NCI-H2196 (cell line): Measurements from ENCODE around the gene TRAM2.

Experiments used
- DNase-seq: peaks from one replicate; lab custom pipeline; 2025; ENCODE audit not compliant: unreplicated experiment; lab: John Stamatoyannopoulos, UW

Gene TRAM2

DNA sequence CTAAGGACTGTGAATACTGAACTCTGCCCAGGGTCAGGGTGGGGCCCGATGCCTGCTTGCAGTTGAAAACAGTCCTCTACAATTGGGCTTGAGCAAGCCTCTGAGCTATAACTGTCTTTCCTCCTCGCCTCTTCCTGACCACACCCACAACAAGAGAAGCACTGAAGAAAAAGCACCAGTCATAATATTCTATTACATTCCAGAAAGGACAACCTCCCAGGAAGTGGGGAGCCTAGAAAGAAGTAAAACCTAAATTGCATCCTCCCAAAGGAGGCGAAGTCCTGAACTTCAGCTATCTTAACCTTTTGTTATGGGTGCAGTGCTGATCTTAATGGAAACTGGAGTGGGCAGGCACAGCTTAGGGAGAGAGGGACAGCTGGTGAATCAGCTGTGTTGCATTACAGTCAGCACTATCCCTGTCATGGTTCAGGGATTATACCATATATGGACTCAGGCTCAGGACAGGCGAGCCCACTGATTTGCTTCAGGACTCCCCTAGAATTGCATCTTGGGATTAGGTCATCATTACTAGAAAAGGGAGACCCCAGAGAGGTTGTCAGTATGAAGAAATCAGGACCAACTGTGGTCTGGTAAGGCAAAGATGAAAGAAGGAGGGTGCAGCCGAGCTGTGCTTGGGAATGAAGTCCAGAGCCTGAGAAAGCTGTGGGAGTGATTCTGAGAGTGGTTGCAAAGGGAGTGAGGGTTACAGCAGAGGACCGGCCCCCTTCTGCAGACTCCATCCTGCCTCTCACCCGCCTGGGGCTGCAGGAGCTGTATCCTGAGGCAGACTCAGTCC lies 18.3 kb upstream of the TRAM2 start:
- DNase-seq, result no peak

DNA sequence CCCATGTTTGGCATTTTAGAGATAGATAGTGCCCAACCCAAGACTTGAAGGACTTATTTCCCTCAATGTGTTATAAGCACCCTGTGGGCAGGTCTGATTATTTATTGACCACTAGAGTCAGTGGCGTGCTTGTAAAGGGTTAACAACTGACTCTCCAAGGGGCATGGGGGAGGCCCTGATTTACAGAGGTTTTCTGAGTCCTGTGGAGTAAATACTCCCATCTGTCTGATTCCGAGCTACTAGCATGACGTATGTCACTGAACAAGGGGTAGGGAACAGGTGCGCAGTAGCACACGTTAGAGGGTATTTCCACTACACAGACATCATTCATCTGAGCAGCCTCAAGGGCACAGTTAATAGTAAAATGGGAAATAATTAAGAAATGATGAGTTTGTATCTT lies 17.4 kb upstream of the TRAM2 start:
- DNase-seq, result no peak

DNA sequence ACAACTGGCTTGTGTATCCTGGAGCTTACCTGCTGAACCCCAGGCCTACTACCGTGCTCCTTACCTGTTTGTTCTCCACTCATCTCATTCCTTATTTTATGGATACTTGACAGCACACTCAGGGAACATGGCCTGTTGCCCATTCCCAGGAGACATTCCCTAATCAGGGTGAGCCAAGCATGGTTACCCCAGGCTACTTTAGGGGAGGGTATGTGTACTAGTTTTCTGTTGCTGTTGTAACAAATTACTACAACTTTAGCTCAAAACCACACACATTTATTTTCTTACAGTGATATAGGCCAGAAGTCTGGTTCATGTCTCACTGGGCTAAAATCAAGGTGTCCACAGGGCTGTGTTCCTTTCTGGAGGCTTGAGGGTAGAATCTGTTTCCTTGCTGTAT lies 15.0 kb upstream of the TRAM2 start:
- no peak for DNase-seq

DNA sequence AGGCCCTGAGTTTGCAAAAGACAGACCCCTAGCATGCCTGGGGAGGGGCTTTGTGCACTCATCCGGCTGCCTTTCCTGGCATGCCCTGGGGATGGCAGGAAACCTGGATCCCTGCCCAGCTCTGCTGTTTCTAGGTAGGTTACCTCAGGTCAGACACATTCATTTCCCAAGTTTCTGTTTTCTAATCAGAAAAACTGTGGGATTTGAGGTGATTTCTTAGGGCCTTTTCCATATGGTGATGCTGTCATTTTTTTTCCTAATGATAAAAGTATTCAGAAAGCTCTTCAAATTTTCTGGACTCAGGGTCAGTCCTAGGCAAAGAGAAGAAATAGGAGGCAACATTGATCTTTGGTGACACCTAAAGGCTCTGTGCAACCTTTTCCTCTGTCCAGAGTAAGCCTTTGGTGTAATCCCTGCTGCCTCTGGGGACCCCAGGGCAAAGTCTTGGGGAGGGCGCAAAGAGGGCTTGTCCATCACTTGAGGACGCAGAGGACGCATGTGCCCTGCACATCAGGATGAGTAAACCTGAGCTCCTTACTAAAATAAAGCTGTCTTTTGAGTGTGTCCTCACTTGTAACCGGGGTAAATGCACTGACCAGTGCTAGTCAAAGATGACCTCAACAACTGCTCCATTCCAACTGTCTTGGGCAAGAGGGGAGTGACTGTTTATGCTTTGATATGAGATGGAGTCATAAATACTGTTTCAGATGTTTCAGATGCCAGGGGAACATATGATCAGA lies 13.5 kb upstream of the TRAM2 start:
- peak; percentile 24 for DNase-seq

DNA sequence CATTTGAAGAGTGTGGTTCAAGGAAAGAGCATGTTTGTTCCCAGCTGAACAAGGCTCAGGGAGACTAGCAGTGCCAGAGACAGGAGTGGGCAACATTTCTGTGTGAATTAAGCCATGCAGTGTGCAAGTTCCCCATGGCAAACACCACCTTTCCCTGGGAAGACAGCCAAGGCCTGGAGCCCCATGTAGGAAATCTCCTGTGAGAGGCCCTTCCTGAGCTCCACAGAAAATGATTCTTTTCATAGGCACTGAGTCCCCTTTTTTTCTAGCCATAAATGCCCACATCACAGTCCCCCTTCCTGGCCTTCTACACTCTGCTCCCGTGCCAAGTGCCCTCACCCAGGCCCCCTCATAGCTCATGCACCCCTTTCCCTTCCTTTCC lies 11.8 kb upstream of the TRAM2 start:
- no peak for DNase-seq

DNA sequence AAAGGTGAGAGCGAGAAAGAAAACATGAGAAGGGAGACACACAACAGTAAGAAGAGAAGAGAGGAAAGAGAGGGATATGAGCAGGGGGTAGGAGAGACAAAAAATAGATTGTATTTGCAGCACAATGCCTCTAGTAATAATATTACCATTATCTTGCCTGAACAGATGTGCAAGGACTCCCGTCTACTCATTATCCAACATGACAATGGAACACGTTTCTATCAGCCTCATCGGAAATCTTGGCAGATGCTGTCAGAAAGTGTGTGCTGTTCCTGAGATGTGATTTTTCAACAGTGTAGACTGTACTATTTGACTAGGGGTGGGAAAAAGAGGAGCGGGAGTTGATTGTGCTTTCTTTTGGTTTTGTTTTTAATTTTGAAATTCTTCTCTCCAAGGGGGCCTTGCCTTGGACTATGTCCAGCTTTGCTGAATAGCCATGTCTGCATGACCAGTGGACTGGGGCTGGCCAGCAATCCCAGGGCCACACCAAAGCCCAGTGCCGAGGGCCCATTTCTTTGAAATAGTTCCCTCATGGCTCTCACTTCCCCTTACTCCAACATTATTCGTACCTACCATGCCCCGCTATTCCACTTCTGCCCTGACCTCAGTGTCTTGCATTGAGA lies 11.3 kb upstream of the TRAM2 start:
- no peak for DNase-seq

DNA sequence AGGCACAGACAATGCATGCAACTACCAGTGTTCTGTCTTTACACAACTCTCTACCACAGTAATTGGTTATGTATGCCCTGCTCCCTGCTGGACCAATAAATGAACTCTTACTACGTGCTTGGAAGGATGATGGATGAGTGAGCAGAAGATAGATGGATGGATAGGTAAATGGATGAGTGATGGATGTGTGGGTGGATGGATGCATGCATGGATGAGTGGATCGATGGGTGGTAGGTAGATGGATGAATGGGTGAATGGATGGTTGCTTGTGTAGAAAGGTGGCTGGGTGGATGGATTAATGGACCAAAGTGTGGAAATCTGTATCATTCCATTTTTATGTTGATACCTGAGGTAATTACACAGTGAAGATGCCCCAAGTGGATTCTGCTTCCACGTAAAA lies 10.1 kb upstream of the TRAM2 start:
- no peak for DNase-seq

DNA sequence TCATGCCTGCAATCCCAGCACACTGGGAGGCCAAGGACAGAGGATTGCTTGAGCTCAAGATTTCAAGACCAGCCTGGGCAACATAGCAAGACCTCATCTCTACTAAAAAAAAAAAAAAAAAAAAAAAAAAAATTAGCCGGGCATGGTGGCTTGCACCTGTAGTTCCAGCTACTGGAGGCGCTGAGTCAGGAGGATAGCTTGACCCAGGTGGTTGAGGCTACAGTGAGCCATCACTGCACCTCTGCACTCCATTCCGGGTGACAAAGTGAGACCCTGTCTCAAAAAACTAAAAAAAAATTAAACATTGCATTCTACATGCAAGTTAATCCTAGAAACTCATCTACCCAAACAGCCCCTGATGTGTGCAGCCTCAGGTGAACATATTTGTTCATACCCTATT lies 7.3 kb upstream of the TRAM2 start:
- no peak for DNase-seq

DNA sequence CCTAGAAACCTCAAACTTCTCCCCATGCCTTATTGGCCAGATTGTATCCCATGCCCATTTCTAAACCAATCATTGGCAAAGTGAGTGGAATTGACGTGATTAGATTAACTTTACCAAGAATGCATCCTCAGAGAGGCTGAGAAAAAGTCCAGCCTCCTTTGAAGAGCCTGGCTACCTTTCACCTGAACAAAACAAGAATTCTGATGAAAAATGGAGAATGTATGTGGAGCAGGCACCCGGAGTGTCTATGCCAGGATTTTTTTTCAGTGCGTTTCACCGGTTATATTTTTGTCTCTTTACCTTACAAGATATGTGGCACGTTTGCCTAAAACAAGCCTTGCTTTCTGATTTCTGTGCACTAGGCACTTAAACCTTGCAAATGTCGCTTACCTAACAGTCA lies 6.1 kb upstream of the TRAM2 start:
- DNase-seq, result no peak

DNA sequence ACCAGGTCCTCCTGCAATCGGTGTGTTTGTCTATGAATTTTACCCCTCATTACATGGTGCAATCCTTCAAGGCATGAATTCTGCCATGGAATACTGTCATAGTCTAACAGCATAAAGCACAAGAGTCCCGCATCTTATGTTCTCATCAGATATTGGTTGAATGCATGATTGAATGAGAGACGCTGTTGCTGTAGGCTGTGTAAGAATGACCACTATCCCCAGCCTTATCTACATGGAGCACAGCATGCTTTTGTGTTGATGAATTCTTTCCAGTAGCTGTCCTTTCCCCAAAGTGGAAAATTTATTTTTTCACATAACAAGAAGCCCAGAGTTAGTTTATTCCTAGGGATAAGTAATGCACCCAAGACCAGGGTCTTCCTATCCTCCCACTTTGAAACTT lies 5.6 kb upstream of the TRAM2 start:
- DNase-seq, result no peak

DNA sequence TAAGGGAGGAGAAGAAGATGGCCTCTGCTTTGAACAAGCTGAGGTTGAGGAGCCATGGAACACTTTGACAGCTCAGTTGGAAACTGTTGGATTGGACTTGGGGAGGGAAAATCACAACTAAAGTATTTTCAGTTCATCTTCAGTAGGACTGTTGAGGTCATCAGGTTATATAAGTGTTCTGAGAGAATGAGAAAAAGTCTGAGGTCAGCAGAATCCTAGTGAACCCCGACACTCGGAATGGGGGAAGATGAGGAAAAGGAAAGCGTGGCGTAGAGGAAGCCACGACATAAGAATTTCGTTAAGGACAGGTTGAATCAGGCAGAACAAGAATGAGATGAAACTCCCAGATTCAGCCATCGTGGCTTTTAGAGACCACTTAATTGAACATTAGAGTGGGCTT lies 4.0 kb upstream of the TRAM2 start:
- DNase-seq, result no peak

DNA sequence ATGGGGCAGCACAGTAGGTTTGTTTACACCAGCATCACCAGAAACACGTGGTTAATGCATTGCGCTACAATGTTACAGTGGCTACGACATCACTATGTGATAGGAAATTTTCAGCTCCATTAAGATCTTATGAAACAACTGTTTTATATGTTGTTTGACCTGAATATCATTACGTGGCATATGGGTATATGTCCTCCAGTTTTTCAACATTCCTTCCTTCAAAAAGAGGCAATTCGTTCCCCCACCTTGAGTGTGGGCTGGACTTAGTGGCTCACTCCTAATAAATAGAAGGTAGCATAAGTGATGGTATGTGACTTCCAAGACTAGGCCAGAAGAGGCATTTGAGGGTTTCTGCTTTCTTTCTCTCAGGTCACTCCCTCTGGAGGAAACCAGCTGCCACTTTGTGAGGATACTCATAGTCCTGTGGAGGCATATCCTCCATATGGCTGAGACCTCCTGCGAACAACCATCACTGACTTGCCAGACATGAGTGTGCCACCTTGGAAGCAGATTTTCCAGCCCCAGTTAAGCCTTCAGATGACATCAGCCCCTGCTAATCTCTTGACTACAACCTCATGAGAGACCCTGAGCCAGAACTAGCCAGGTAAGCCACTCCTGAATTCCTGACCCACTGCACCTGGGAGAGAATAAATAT lies 2.3 kb upstream of the TRAM2 start:
- DNase-seq, result no peak

DNA sequence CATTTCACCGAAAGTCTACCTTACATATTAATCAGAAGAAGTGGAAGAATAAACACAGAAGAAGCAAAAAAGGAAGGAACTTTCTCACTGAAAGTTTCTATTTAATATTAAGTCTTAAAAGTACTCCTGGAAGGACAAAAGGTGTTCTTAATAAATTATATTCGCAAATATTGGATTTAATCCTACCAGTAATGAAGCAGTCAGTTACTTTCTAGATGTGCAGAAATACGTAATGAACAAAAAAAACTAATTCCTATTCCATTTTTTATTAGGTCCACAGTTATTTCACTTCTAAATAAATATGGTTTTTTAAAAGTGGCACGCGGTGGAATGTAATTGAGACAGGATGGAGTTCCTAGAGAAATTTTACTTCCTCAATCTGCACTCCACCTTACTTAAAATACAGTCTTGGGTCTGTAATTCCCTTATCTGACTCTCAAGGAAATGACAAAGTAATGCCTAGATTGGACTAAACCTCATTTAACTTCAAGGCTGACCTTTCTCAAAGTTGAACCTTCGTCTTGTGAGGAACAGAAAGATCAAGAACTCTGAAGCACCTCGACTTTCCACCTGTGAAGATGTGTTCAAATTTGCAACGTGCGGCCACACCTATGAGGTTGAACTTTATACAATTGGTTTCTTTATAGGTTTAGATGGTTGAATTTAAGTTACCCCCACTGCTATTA lies 1.1 kb upstream of the TRAM2 start:
- DNase-seq, result no peak

DNA sequence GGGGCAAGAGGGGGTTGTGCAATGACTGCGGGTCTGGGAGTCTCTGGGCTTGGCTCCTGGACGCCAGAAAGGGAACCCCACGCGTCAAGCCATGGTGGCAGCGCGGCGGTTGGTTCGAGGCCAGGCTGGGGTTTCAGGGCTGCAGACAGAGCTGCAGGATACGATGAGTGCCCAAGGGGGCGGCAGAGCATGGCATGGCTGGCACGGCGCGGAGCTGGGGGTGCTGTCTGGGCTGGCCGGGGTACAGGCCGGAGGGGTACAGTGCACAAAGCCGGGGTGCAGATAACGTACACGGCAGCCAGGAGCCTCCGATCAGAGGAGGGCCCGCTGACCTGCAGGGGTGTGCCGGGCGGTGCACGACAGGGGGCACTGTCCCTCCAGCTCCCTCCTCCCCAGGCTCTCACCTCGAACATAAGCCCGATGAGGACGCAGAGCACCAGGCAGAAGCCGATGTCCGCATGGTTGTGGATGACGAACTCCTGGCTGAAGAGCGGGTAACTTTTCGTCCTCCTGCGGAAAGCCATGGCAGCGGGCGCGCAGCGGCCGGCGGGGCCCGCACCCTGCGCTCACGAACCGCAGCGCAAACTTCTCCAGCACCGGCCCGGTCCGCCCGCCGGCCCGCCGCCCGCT lies 353 bp downstream of the TRAM2 start:
- DNase-seq, result peak; percentile 60

DNA sequence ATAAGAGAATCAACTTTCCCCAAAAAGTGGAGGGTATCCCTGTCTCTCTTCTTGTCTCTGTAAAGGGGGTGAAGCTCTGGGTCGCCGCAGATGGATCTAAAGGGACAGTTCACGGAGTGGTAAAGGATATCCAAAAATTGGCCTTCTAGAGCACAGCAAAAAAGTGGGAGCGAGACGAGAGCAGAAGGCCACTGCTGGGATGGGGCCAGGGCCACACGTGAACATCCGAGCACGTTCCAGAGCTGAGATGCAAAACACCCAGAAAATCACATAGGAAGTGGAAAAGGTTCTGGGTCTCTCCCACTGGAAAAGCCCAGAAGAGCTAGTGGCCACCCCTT lies 837 bp downstream of the TRAM2 start:
- no peak for DNase-seq

DNA sequence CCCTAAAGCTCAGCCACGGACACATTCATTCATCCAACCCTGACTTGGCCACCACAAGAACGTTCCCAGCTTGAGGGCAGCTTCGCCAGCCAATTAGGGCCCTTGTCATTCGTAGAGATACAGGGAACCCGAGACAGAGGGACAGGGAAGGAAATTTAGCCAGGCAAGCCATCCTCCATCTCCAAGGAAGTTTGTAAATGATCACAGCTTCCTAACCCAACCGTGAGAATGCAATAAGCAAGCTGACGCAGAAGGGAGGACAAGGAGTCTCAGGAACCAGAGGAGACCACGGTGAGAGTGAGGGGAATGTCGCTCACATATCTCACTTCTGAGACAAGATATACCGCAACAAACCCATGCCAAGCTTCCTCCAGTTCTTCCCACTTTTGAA lies 1.4 kb downstream of the TRAM2 start:
- no peak for DNase-seq

DNA sequence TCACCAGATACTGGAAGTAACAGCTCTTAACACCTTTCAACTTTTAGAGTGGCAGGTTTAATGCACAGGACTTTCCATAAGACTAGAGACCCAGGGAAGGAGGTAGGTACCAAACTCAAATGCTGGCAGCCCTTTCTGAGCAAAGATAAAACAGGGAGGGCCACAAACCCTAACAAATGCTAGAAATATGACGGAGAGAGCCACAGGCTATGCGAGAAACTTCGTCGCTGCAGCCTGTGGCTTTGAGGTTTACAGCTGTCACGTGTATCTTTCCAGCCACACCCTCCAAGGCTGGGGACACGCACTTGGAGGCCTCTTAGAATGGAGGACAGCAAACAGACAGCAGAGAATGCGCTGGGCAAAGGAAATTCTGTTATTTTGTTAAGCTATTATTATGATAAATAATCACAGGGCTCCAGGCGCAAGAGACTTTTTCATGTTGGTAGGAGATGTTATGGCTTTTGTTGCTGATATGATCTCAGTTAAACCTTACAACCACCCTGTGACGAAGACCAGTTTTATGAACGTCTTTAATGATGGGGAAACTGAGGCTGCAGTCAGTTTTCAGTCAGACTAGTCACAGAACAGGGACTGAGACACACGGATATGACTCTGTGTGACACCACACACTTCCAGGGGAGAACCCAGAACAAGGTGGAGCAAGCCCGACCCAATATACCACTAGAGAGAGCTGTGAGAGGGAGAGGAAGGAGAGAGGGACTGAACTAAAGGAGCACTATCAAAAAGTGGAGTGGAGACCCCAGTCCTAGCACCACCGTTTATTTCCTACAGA lies 2.0 kb downstream of the TRAM2 start:
- no peak for DNase-seq

DNA sequence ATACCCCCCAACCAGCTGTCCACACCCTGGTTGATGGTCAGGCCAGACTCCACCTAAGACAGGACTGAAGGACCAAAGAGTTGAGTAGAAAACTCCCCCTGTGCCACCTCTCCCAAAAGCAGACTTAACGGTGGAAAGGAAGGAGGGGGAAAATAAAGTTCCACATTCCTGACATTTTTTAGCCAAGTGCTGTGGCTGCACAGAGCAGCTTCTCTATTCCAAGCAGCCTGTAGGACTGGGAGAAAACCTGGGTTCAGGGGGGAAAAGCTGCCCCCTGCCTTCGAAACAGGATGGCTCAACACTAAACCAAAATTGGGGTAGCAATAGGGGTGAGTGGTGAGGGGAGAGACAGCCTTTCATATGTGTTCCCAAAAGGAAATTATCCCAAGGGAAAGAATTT lies 3.6 kb downstream of the TRAM2 start:
- DNase-seq, result no peak

DNA sequence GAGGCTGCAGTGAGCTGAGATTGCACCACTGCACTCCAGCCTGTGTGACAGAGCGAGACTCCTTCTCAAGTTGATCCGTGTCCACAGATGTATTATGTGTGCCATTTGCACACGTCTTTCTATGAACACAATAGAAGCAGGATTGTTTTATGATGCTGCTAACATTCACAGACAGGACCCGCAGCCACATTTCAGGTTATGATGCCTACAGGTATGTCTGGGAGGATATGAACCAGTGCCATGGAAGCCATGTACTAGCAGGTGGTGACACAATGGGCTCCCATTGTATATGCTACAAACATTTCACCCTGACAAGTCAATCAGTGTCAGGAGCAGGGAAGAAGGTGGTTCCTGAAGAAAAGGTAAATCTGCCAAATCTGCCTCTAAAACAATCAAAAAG lies 4.3 kb downstream of the TRAM2 start:
- no peak for DNase-seq

DNA sequence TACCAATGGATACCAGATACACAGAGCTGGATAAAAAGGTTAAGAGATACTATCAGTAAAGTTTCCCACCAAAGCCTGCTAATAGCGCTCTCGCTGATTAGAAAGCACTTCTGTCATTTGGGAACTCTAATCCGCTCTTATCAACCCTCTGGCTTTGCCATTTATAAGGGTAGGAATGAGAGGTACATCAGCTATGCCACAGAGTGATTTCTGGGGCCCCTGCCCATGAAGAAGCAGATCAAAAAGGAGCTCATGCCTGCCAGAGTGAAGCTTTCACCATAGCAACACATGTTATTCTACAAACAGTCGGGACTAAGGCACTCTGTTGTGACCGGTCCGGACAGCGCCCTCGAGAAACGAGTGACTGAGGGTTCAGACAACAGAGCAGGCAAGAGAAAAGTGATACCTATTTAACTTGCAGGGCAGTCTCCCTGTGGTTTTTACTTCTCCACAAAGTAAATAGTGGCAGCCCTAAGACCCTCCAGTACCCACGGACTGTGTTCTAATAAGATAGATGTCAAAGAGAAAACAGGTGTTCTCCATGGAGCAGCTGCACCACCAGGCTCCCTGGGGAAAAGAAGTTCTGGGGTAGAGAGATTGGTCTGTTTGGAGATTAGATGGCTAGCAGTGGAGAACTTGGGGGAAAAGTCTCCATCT lies 5.6 kb downstream of the TRAM2 start:
- no peak for DNase-seq
